Omental fat pad (tissue), 4 donors: ENCODE data around the gene PKD2. TPM values are rescaled to one million over a fixed set of nuclear protein-coding genes. Genes with fewer than 3 reads are reported as not detected.

ENCODE experiments used
- ATAC-seq: fragments of 150-250 bp; one replicate; pipeline ENCODE4 v1.9.1; 2016; ENCODE audit warnings: mild to moderate bottlenecking, moderate library complexity; ENCODE audit not compliant: low FRiP score
- DNase-seq: peaks from one replicate; pipeline ENCODE4 v3.0.0-alpha.2; 2019; ENCODE audit warnings: low spot score
- total RNA-seq, 4 donors: library from RNA; depleted of rRNA; stranded (reverse); fragments of >200 nt; gene quantifications; one replicate each; pipeline ENCODE4 v1.1.0, GENCODE V29; 2016
- TF ChIP-seq, protein P1 (sequence below), 3 donors: fragments of 450-650 bp; IDR thresholded peaks; one replicate each; pipeline ENCODE4 v1.5.1; 2016 to 2017; ENCODE audit warnings: antibody characterized with exemption in 3 of 3, mild to moderate bottlenecking in 3 of 3, moderate library complexity in 2 of 3

Gene PKD2
- total RNA-seq, 4 donors from 2014 or later = 66.5 to 130 (median 88.6) TPM

DNA sequence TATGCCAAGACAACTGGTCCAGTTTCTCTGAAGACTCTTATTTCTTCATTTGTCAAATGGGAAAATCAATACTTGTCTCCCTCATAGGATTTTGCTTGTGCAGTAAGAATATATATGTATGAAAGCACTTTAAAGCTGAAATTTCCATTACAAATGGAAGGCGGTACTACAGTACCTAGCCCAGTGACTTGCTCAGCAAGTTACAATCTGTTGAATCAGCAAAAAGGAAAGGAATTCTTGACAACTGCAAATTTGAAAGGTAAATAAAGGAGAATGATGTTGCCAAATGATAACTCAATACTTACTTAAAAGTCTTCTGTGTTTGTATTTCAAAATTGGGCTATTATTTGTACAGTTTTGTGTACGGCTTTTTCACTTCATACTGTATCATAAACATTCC is 71.1 kb downstream of the PKD2 start:
- ATAC-seq (no peak), DNase-seq (no peak)
- TF ChIP-seq, protein P1, sequence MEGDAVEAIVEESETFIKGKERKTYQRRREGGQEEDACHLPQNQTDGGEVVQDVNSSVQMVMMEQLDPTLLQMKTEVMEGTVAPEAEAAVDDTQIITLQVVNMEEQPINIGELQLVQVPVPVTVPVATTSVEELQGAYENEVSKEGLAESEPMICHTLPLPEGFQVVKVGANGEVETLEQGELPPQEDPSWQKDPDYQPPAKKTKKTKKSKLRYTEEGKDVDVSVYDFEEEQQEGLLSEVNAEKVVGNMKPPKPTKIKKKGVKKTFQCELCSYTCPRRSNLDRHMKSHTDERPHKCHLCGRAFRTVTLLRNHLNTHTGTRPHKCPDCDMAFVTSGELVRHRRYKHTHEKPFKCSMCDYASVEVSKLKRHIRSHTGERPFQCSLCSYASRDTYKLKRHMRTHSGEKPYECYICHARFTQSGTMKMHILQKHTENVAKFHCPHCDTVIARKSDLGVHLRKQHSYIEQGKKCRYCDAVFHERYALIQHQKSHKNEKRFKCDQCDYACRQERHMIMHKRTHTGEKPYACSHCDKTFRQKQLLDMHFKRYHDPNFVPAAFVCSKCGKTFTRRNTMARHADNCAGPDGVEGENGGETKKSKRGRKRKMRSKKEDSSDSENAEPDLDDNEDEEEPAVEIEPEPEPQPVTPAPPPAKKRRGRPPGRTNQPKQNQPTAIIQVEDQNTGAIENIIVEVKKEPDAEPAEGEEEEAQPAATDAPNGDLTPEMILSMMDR (IDR thresholded peaks at IDR 0.05) = no peak

DNA sequence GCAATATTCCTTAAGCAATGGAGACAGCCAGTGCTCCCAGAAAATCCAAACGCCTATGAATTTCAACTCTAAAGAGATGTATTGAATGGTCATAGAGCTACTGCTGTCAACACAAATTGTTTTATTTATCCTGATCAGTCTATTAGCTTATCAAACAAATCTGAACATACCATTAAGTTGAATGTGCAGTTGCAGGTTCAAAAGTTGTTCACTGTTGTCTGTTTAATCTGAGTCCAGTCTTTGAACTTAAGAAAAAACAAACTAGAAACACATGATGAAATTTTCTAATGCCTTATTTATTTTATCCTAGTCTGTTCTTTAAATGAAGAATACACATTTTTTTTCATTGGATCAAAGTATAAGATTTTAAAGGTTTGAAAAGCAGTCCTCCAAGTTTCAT is 73.2 kb downstream of the PKD2 start:
- TF ChIP-seq, protein P1 (IDR thresholded peaks at IDR 0.05) = no peak
- ATAC-seq = no peak
- no peak for DNase-seq

DNA sequence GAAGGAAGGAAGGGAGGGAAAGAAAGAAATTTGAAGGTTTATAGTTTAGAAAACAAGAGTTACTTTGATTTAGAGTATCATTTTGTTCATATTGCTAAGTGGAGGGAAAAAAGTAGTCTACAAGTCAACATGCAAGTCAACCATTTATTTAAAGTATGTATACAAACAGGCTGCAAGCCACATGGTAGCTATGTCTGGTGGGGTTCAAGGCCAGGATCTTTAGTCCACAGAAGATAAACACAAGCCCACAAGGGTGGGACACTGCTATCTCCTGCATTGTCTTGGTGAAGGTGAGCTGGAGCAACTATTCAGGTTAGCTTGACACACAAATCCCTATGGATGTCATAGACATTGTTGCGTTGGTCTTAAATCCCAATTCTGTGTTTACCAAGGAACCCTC is 79.6 kb downstream of the PKD2 start:
- TF ChIP-seq, protein P1 (IDR thresholded peaks at IDR 0.05) = no peak
- ATAC-seq = no peak
- DNase-seq = no peak

DNA sequence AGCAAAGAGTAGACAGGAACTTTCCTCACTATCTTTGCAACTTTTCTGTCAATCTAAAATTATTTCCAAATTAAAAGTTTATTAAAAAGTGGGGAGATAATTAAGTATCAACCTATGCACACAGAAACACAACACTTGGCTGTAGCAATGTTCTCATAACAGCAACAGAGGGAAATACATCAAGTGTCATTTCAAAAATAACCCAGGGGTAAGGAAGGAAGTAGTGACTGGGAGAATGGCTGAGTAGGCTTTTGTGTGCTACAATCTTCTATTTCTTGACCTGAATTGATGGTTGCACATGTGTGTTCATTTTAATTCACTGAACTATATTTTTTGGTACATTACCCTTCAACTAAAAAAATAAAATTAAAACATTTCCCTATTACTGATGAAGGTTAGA is 83.5 kb downstream of the PKD2 start:
- TF ChIP-seq, protein P1 (IDR thresholded peaks at IDR 0.05) = no peak
- DNase-seq (no peak), ATAC-seq (no peak)

DNA sequence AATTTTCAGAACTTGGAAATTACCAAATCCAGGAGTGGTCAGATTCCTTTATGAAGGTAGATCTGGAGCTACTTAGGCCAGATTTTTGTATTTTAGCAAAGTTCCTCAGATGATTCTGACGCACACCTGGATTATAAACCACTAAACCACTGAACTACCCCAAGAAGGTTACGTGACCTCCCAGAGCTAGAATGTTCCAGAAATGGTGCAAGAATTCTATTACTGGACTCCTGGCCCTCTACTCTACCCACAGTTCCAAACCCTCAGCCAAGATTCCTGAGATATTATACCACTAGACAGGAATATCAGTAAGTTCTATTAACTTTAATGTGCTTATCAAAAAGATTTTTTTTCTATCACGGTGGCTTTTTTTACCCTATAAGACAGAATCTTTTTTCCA is 83.9 kb downstream of the PKD2 start:
- no peak for ATAC-seq
- no peak for DNase-seq
- TF ChIP-seq, protein P1 (IDR thresholded peaks at IDR 0.05) = no peak

DNA sequence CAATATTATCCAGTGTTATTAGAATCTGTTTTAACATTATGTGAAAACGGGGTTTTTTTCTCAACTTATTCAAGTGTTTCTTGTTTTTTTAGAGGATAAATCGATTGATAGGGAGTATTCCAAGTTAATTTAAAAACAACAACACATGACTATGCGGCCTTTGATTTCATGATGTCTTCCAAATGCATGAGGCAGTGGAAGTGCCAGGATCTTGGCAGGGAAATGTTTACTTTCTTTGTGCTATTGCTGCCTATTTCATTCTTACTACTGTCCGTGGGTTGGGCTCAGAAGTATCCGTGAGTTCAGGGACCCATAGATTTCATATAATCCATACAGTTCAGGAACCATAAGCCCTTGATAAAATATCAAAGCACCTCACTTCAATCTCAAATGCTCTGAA is 86.4 kb downstream of the PKD2 start:
- no peak for ATAC-seq
- TF ChIP-seq, protein P1 (IDR thresholded peaks at IDR 0.05) = no peak
- no peak for DNase-seq

DNA sequence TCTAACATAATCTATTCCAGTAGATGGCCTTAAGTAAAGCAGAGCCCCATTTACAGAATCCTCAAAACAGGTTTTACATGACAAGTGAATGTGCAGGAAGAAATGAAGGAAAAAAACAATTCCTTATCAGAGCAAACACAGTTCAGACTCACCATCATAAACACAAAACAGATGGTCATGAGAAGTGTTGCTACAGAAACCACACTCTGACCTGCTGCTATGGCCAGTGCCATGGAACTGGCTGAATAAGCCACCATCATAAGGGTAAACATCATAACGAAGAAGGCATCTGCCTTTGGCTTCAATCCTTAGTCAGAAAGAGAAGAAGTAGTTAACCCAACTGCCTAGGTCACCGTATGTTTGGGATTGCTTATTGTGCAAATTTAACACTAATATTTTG is 89.9 kb downstream of the PKD2 start:
- no peak for ATAC-seq
- DNase-seq = no peak

More for the DNA sequence above, 89.9 kb downstream of the PKD2 start:
- TF ChIP-seq, protein P1 (IDR thresholded peaks at IDR 0.05) = no peak
